GM03348 (cell line): Measurements from ENCODE around the gene CYP27C1.
"Not testable (repeated sequence)": the region's sequence is repeated elsewhere in the genome, so short reads cannot be mapped to it uniquely, and the experiment has no call there.

Experiments
- DNase-seq: peaks from one replicate; pipeline ENCODE4 v3.0.0; 2012; ENCODE audit warnings: low spot score

The CYP27C1 gene

DNA sequence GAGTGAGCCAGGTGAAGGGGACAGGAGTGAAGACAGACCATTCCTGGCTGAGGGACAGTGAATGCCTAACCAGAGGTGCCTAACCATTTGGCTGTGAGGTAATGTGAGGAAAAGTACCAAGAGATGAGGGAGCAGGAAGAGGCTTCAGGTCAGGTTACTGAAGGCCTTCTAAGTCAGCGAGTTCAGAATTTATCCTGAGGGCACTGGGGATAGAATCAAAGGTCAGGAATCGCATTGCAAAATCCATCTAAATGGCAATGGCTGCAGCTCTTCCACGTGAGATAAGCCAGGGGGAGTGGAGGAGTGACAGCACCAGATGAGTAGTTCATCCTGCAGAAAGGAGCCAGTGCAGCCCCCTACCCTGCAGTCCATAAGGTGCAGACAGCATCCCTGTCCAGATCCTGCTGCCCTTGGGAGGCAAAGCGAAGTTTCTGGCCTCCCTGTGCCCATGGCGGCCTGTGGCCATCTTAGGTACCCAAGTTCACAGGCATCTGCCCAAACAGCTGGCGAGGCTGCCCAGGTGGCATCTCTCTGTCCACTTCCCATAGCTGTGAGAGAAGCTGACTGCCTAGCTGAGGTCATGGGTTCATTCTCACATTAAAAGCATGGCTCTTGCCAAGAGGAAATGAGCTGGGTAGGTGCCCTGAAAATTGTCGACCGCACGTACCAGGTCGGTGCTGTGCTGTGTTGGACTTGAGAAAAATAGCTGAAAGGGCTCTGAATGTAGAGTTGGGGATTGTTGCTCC lies 49.5 kb downstream of the CYP27C1 start:
- no peak for DNase-seq

DNA sequence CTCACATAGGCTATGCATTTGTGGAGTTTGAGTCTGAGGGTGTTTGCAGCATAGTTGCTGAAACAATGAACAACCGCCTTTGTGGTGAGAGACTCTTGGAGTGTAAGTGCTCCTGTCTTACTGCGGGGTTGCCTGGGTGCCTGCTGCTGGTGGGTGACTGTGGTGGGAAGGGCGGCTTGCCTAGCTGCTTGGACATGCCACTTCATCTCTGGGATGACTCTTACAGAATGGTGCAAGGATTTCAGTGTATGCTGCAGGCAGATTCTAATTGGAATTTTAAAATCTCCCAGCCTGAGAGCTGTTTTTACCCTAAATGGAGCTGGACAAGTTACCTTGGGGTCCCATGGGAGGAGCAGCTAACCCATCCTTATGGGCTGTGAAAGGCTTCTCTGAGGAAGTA lies 50.1 kb downstream of the CYP27C1 start:
- DNase-seq = no peak

DNA sequence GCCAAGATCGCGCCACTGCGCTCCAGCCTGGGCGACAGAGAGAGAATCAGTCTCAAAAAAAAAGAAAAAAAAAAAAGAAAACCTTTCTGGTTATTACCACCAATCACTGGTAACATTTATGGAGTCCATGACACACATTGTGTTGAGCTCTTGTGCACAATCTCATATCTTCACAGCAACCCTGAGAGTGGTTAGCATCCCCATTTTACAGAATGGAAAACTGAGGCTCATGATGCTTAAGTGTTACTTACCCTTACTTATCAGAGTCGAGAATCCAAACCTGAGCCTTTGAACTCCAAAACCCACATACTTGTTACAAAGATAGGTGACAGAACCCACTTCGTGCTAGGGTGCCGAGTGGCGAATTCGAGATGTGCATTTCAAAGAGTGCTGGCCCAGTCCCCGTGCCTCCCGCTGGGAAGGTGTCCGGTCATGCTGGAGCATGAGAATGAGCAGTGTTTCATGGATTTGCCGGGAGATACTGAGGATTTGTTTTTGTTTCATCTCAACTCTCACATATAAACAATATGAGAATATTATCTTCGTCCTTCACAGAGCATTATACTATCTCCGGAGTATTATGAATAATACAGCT lies 50.9 kb downstream of the CYP27C1 start:
- DNase-seq = no peak

GRCh38 chr2:127166231-127166860 lies 53.8 kb downstream of the CYP27C1 start:
- DNase-seq = no peak

- no peak for DNase-seq
Measured at GRCh38 chr2:127165539-127165935, 54.6 kb downstream of the CYP27C1 start.

GRCh38 chr2:127164761-127165538 lies 55.1 kb downstream of the CYP27C1 start:
- no peak for DNase-seq

DNA sequence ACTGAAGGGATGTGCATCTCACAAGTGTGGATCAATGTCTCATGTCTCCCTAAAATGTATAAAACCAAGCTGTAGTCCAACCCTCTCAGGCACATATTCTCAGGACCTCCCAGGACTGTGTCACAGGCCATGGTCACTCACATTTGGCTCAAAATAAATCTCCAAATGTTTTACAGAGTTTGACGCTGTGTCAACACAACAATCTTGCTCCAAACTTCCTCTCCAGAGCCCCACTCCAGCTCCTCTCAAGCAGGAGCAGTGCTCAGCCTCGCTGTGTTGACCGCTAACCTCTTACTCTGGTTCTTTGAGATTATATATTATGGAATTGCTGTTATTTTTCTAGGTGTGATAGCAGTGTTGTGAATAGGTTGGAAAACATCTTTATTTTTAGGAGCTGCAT lies 56.2 kb downstream of the CYP27C1 start:
- DNase-seq = no peak

DNA sequence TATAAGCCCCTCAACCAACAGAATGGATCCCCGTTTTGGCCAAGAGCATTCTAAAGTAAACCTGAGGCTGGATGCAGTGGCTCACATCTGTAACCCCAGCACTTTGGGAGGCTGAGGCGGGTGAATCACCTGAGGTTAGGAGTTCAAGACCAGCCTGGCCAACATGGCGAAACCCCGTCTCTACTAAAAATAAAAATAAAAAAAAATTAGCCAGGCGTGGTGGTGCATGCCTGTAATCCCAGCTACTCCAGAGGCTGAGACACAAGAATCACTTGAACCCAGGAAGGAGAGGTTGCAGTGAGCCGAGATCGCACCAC lies 57.1 kb downstream of the CYP27C1 start:
- not testable (repeated sequence) for DNase-seq

- DNase-seq = no peak
Measured at GRCh38 chr2:127162261-127163089, 57.6 kb downstream of the CYP27C1 start.

- DNase-seq = no peak
Measured at GRCh38 chr2:127161176-127162136, 58.6 kb downstream of the CYP27C1 start.

GRCh38 chr2:127160676-127161075 lies 59.4 kb downstream of the CYP27C1 start:
- no peak for DNase-seq

DNA sequence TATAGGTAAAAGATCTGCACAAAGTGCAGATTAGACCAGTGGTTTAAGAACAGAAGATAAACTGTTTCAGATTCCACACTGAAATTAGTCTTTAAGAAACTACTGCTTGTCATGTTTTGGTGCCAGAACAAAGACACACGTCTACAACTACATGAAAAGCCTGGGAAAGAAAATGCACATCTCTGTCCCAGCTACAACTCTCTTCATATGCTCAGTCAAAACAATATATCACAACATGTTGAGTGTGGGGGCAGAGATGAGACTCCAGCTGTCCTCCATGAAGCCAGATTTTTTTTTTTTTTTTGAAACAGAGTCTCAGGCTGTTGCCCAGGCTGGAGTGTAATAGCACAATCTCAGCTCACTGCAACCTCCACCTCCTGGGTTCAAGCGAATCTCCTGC lies 60.6 kb downstream of the CYP27C1 start:
- no peak for DNase-seq

DNA sequence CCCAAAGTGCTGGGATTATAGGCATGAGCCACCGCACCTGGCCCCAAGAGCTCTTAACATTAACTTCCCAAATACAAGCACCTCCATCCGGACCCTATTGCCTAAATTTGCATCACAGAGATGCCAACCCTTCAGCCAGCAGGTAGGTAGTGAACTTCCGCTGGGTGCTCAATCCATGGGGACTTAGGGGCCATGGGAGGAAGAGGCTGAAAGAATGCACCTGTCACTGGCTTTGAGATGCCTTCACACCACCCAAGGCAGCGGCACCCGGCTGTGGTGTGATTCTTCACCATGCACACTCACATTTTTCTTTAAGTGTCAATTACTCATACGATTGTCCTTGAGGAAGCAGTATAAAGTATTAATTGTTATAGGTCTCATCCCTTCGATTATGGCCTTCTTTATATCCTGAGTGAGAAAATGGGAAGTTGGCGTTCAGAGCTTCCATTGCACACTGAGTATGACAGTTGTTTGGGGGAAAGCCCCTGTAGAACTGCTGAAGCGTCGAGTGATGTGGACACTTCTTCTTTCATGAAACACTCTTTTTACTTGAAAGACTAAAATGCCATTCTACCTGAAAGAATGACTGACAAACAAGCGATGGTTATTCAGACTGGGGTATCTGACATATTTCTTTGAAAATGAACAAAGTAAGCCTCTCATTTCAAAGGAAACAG lies 61.3 kb downstream of the CYP27C1 start:
- no peak for DNase-seq

DNA sequence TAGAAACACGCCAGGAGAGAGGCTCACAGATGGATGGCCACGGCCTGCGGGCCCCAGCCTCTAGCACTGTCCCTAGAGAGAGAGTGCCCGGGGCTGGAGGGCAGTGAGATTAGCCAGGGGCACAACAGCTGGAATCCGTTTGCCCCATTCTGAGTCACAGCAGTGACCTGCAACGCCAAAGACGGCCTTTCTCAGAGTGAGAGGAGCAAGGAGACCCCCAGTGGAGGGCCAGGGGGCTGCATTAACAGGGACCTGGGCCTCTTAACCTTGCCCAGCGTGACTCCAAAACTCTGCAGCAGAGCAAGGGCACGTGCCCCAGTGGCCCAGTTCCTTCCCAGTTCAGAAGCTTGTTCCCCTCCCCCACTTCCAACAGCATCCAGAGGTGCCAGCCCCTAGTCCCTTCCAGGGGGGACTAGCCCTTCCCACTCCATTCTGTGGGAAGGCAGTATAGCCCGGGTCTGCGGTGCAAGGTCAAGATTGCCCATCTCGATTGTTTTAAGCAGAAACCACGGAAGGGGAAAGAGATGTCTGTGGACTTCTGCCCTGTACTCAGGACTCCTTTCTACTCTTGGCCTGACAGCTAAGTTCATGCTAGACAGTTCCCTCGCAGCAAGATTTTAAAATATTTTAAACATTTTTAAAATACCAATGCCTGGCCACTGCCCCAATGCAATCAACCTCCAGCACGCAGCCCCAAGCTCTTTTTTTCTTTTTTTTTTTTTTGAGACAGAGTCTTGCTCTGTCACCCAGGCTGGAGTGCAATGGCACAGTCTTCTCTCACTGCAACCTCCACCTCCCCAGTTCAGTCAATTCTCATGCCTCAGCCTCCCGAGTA lies 62.2 kb downstream of the CYP27C1 start:
- DNase-seq = no peak

DNA sequence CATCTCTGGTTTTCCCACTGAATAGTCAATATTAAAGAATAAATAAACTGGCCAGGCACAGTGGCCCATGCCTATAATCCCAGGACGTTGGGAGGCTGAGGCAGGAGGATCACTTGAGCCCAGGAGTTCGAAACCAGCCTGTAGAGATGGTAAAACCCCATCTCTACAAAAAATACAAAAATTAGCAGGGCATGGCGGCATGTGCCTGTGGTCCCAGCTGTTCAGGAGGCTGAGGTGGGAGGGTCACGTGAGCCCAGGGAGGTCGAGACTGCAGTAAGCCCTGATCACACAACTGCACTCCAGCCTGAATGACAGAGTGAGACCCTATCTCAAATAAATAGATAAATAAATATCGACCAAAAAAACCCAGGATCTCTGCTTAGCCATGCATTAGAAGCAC lies 63.0 kb downstream of the CYP27C1 start:
- no peak for DNase-seq

- peak; percentile 79 for DNase-seq
Measured at GRCh38 chr2:127155947-127156346, 64.2 kb downstream of the CYP27C1 start.

DNA sequence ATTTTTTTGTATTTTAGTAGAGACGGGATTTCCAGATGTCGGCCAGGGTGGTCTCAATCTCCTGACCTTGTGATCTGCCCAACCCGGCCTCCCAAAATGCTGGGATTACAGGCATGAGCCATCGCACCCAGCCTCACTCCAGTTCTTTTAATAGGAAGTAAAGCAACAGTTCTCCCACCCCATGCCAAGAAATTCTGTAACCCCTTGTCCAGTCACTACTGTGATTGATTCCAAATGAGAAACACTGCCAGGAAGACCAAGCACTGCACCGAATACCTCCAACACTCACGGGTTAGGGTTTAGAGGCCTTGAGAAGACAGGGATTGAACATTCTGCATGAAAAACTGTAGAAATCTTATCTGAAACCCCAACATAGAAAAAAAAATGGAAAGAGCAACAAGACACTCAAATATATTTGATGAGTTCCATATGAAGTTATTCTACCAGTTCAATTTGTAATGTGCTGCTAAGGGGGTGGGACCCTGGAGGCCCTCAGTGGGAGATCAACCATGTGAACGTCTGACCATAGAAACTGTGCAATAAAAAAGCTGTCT lies 65.0 kb downstream of the CYP27C1 start:
- DNase-seq = peak; percentile 58

- DNase-seq = no peak
Measured at GRCh38 chr2:127154396-127154795, 65.7 kb downstream of the CYP27C1 start.

DNA sequence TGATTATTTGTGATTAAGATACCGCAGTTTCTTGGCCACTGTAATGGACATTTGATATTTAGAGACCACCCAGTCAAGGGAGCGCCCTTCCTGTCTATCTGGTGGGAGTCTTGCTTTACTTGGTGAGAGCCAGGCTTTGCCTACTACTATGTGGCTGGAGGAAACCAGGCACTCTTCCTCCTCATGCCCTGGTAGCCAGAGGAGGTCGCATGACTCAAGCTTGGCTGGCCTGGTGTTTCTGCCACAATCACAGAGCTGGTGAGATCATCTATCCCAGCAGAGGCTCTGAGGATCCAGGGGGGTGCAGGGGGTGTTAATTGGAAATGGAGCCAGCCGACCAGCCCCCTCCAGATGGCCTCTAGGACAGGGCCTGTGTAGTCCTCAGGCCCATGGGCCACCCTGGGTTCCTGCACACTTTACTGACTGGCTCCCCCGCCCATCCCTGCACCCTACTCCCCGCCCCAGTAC lies 66.4 kb downstream of the CYP27C1 start:
- peak; percentile 86 for DNase-seq
